ENCODE results near the gene STN1.

The STN1 gene

GRCh38 chr10:103918053-103918846 lies at the start of gene STN1:
STN1 (minus strand) TSS chr10:103918184; CDS start chr10:103917594, 590 bp downstream.
- peak; percentile 84 for DNase-seq (ENCODE audit: low read depth)

- no peak for DNase-seq (ENCODE audit: low read depth)
These were observed 49.6 kb upstream of the STN1 start for GRCh38 chr10:103967448-103968071.

- peak; percentile 81 for DNase-seq (ENCODE audit: low read depth)
These were observed 48.9 kb upstream of the STN1 start, which contains the start of gene SLK for GRCh38 chr10:103966671-103967447. SLK (plus strand) TSS chr10:103967140; CDS start chr10:103967746, 606 bp downstream.

- no peak for DNase-seq (ENCODE audit: low read depth)
These were observed 42.1 kb upstream of the STN1 start for GRCh38 chr10:103960103-103960502.

GRCh38 chr10:103958996-103959395 lies 41.0 kb upstream of the STN1 start:
- DNase-seq (ENCODE audit: low read depth) = no peak

- no peak for DNase-seq (ENCODE audit: low read depth)
These were observed 36.6 kb upstream of the STN1 start for GRCh38 chr10:103954543-103954942.

GRCh38 chr10:103951942-103952341 lies 34.0 kb upstream of the STN1 start:
- no peak for DNase-seq (ENCODE audit: low read depth)

- no peak for DNase-seq (ENCODE audit: low read depth)
These were observed 33.2 kb upstream of the STN1 start for GRCh38 chr10:103951183-103951582.

GRCh38 chr10:103949728-103950127 lies 31.7 kb upstream of the STN1 start:
- no peak for DNase-seq (ENCODE audit: low read depth)

GRCh38 chr10:103947799-103948516 lies 30.0 kb upstream of the STN1 start:
- no peak for DNase-seq (ENCODE audit: low read depth)

- no peak for DNase-seq (ENCODE audit: low read depth)
These were observed 24.9 kb upstream of the STN1 start for GRCh38 chr10:103942866-103943265.

GRCh38 chr10:103941801-103942200 lies 23.8 kb upstream of the STN1 start:
- DNase-seq (ENCODE audit: low read depth) = no peak

GRCh38 chr10:103939522-103939921 lies 21.5 kb upstream of the STN1 start:
- no peak for DNase-seq (ENCODE audit: low read depth)

- no peak for DNase-seq (ENCODE audit: low read depth)
These were observed 18.0 kb upstream of the STN1 start for GRCh38 chr10:103936022-103936421.

GRCh38 chr10:103934308-103934707 lies 16.3 kb upstream of the STN1 start:
- DNase-seq (ENCODE audit: low read depth) = no peak

GRCh38 chr10:103933557-103934121 lies 15.7 kb upstream of the STN1 start:
- no peak for DNase-seq (ENCODE audit: low read depth)

- DNase-seq (ENCODE audit: low read depth) = no peak
These were observed 15.0 kb upstream of the STN1 start for GRCh38 chr10:103932971-103933370.

- DNase-seq (ENCODE audit: low read depth) = no peak
These were observed 14.3 kb upstream of the STN1 start for GRCh38 chr10:103932271-103932670.

GRCh38 chr10:103931603-103932002 lies 13.6 kb upstream of the STN1 start:
- no peak for DNase-seq (ENCODE audit: low read depth)

GRCh38 chr10:103930881-103931280 lies 12.9 kb upstream of the STN1 start:
- no peak for DNase-seq (ENCODE audit: low read depth)

GRCh38 chr10:103930449-103930848 lies 12.5 kb upstream of the STN1 start:
- no peak for DNase-seq (ENCODE audit: low read depth)
